ENCODE measurements around the gene KIF26B. TPM values are rescaled to one million over a fixed set of nuclear protein-coding genes. Genes with fewer than 3 reads are reported as not detected.

Gene KIF26B
- total and polyA plus RNA-seq, 2 experiments from 2014 or later, result 2.5 to 8.0 TPM

DNA sequence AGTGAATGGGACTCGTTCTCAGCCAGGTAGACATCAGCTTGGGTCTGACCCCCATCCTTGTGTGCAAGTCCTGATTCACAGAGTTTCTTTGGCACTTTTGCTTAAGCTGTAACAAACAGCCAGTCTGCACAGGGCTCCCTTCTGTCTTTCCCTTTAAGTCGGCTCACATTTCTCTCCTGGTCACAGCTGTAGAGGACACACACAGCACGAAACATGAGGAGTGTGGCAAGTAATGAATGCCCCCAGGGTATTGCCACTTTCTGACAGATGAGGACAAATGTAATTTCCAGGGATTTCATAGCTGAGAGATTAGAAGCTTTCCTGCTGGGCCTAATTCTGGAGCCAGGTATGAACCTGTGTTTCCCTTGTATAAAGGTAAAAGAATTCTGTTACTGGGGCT, 423.5 kb downstream of the KIF26B start:
- TF ChIP-seq EZH2phosphoT487 (IDR thresholded peaks at IDR 0.05; ENCODE audit: insufficient read depth, low read depth) (no peak), EZH2 (IDR thresholded peaks at IDR 0.05; ENCODE audit: insufficient read depth, poor library complexity, severe bottlenecking) (no peak)
- Histone ChIP-seq H3K9me2 (ENCODE audit: insufficient read depth) (no peaks in the 10 kb centered on the region), H3K4me1 (ENCODE audit: insufficient read depth) (peaks cover 17% of the 10 kb centered on the region), H3K79me2 (ENCODE audit: insufficient read depth) (no peaks in the 10 kb centered on the region), H3K9ac (no peak overlapping the region), H3K4me2 (ENCODE audit: unreplicated experiment) (no peak overlapping the region), H3K9me3 (ENCODE audit: low read depth) (no peaks in the 10 kb centered on the region), H3F3A (ENCODE audit: insufficient read depth) (no peaks in the 10 kb centered on the region), H3K27me3 (replicated peaks; ENCODE audit: insufficient read depth) (no peaks in the 10 kb centered on the region), H3K27ac (no peak overlapping the region), H4K20me1 (ENCODE audit: insufficient read depth) (no peaks in the 10 kb centered on the region), H3K36me3 (ENCODE audit: low read depth) (no peaks in the 10 kb centered on the region), H3K4me3 (no peak overlapping the region), H2AFZ (no peak overlapping the region)
- 58 to 64% methylated on average over 3 of the region's 3 CpGs for WGBS, 2 experiments (ENCODE audit: low coverage in 1 of 2, low lambda C conversion rate in 2 of 2, missing lambda C conversion rate in 2 of 2)
- DNase-seq, result no peak
- in situ Hi-C loops (cut with MboI), result no loop called here

DNA sequence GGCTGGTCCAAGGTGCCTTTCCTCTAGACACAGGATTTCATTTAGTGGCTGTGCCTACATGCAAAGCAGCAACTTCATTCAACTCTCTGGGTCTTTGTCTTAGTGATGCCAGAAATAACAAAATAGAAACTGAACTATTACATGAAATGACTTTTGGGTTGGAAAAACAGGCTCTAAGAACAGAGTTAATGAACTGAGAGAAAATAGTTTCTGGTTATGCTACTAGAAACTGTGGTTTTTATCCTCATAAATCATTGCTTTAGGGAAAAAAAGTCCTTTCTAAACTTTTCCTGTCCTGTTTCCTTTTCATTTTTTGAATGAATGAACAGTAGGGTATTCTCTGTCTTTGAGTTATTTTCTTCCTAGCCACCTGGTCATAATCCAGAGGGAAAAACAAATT, 424.0 kb downstream of the KIF26B start:
- no peaks in the 10 kb centered on the region for H4K20me1 ChIP-seq (ENCODE audit: insufficient read depth)
- no peak overlapping the region for H3K9ac ChIP-seq
- no peaks in the 10 kb centered on the region for H3K9me3 ChIP-seq (ENCODE audit: low read depth)
- H3K4me2 ChIP-seq (ENCODE audit: unreplicated experiment), result no peak overlapping the region
- H3K27ac ChIP-seq, result no peak overlapping the region
- no peak for DNase-seq
- no peaks in the 10 kb centered on the region for H3K36me3 ChIP-seq (ENCODE audit: low read depth)
- TF ChIP-seq EZH2 (IDR thresholded peaks at IDR 0.05; ENCODE audit: insufficient read depth, poor library complexity, severe bottlenecking) (no peak), EZH2phosphoT487 (IDR thresholded peaks at IDR 0.05; ENCODE audit: insufficient read depth, low read depth) (no peak)
- no peaks in the 10 kb centered on the region for H3K9me2 ChIP-seq (ENCODE audit: insufficient read depth)
- in situ Hi-C loops (cut with MboI), result no loop called here
- no peaks in the 10 kb centered on the region for H3F3A ChIP-seq (ENCODE audit: insufficient read depth)
- no peak overlapping the region for H2AFZ ChIP-seq
- no peaks in the 10 kb centered on the region for H3K79me2 ChIP-seq (ENCODE audit: insufficient read depth)
- no peak overlapping the region for H3K4me3 ChIP-seq
- H3K27me3 ChIP-seq (replicated peaks; ENCODE audit: insufficient read depth), result no peaks in the 10 kb centered on the region
- peaks cover 18% of the 10 kb centered on the region for H3K4me1 ChIP-seq (ENCODE audit: insufficient read depth)

DNA sequence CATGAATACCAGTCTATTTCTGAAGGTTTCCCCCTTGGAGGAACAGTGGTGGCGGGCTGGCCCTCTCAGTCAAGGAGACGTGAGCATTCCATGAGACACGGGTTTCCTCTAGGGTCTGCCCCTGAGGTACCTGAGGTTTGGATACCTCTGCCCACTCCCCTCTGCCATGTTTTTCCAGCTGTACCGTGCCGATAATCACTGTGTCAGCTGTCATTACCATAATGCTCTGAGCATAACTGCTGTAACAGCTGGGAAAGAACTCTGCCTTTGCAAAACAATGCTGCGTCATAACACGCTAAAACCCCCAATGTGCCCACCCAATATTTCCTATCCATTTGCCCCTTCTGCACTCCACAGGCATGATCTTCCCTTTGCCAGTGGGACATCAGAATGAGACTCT, 425.1 kb downstream of the KIF26B start:
- Histone ChIP-seq H2AFZ (no peak overlapping the region), H3K79me2 (ENCODE audit: insufficient read depth) (no peaks in the 10 kb centered on the region), H3K9ac (no peak overlapping the region), H3K36me3 (ENCODE audit: low read depth) (no peaks in the 10 kb centered on the region), H3F3A (ENCODE audit: insufficient read depth) (no peaks in the 10 kb centered on the region), H3K9me2 (ENCODE audit: insufficient read depth) (no peaks in the 10 kb centered on the region), H4K20me1 (ENCODE audit: insufficient read depth) (no peaks in the 10 kb centered on the region), H3K9me3 (ENCODE audit: low read depth) (no peaks in the 10 kb centered on the region), H3K4me1 (ENCODE audit: insufficient read depth) (peaks cover 22% of the 10 kb centered on the region), H3K4me3 (no peak overlapping the region), H3K27ac (no peak overlapping the region), H3K4me2 (ENCODE audit: unreplicated experiment) (no peak overlapping the region), H3K27me3 (replicated peaks; ENCODE audit: insufficient read depth) (no peaks in the 10 kb centered on the region)
- in situ Hi-C loops (cut with MboI), result no loop called here
- DNase-seq, result no peak
- 83 to 89% methylated on average over 7 of the region's 7 CpGs for WGBS, 2 experiments (ENCODE audit: low coverage in 1 of 2, low lambda C conversion rate in 2 of 2, missing lambda C conversion rate in 2 of 2)
- TF ChIP-seq EZH2 (IDR thresholded peaks at IDR 0.05; ENCODE audit: insufficient read depth, poor library complexity, severe bottlenecking), result no peak
- no peak for TF ChIP-seq EZH2phosphoT487 (IDR thresholded peaks at IDR 0.05; ENCODE audit: insufficient read depth, low read depth)

DNA sequence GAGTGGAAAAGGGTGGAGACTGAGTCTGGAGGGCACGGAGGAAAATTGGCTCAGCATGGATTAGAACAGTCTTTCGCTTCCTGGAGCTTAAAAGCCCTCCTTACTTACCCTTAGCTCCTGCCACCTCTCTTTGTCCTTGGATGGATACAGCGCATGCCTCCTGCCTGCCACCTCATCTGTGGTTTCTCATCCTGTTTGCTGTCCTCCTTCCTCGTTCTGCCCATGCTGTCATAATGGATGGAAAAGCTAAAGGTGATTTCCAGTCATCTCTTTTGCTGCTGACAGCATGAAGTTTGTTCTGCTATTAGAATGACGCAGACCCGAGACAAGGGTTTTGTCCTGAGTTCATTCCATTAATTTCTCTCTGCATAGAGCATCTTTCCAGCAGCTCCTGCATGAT, 425.9 kb downstream of the KIF26B start:
- Histone ChIP-seq H3K27me3 (replicated peaks; ENCODE audit: insufficient read depth) (no peaks in the 10 kb centered on the region), H3K79me2 (ENCODE audit: insufficient read depth) (no peaks in the 10 kb centered on the region), H3K36me3 (ENCODE audit: low read depth) (no peaks in the 10 kb centered on the region), H3F3A (ENCODE audit: insufficient read depth) (peaks cover 3% of the 10 kb centered on the region; the same call in 1 of the 2 replicates), H3K4me2 (ENCODE audit: unreplicated experiment) (no peak overlapping the region), H3K9ac (no peak overlapping the region), H3K27ac (no peak overlapping the region), H2AFZ (no peak overlapping the region), H3K9me3 (ENCODE audit: low read depth) (no peaks in the 10 kb centered on the region), H4K20me1 (ENCODE audit: insufficient read depth) (no peaks in the 10 kb centered on the region), H3K9me2 (ENCODE audit: insufficient read depth) (no peaks in the 10 kb centered on the region), H3K4me3 (no peak overlapping the region), H3K4me1 (ENCODE audit: insufficient read depth) (peaks cover 22% of the 10 kb centered on the region)
- DNase-seq, result no peak
- TF ChIP-seq EZH2phosphoT487 (IDR thresholded peaks at IDR 0.05; ENCODE audit: insufficient read depth, low read depth) (no peak), EZH2 (IDR thresholded peaks at IDR 0.05; ENCODE audit: insufficient read depth, poor library complexity, severe bottlenecking) (no peak)
- 66 to 77% methylated on average over 6 of the region's 6 CpGs for WGBS, 2 experiments (ENCODE audit: low coverage in 1 of 2, low lambda C conversion rate in 2 of 2, missing lambda C conversion rate in 2 of 2)
- in situ Hi-C loops (cut with MboI), result no loop called here

DNA sequence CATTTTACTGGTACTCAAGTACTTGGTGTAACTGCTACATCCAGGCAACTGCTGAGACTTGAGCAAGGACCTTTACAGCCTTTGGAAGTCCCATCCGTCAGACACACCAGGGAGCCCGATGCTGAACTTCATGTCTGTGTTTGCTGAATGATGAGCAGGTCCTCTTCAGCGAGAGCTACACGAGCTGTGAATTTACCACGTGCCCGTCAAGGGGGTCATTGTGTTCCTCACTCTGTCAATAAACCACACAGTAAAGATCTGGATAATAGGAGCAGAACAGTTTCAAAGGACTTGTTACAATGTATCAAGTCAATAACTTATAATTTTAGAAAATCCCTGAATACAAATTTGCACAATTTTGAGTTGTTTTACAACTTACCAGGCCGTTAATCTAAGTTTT, 427.2 kb downstream of the KIF26B start:
- Histone ChIP-seq H3F3A (ENCODE audit: insufficient read depth) (peaks cover 9% of the 10 kb centered on the region; the same call in 1 of the 2 replicates), H3K9ac (no peak overlapping the region), H4K20me1 (ENCODE audit: insufficient read depth) (no peaks in the 10 kb centered on the region), H3K4me3 (no peak overlapping the region), H3K4me1 (ENCODE audit: insufficient read depth) (peaks cover 14% of the 10 kb centered on the region; the same call in 1 of the 2 replicates), H3K9me2 (ENCODE audit: insufficient read depth) (no peaks in the 10 kb centered on the region), H3K79me2 (ENCODE audit: insufficient read depth) (no peaks in the 10 kb centered on the region), H3K4me2 (ENCODE audit: unreplicated experiment) (no peak overlapping the region), H3K27me3 (replicated peaks; ENCODE audit: insufficient read depth) (no peaks in the 10 kb centered on the region), H3K27ac (no peak overlapping the region), H3K9me3 (ENCODE audit: low read depth) (no peaks in the 10 kb centered on the region), H2AFZ (no peak overlapping the region), H3K36me3 (ENCODE audit: low read depth) (no peaks in the 10 kb centered on the region)
- no peak for DNase-seq
- no peak for TF ChIP-seq EZH2 (IDR thresholded peaks at IDR 0.05; ENCODE audit: insufficient read depth, poor library complexity, severe bottlenecking)
- TF ChIP-seq EZH2phosphoT487 (IDR thresholded peaks at IDR 0.05; ENCODE audit: insufficient read depth, low read depth), result no peak
- in situ Hi-C loops (cut with MboI), result no loop called here
- WGBS, 2 experiments (ENCODE audit: low coverage in 1 of 2, low lambda C conversion rate in 2 of 2, missing lambda C conversion rate in 2 of 2), result 69 to 71% methylated on average over 7 of the region's 7 CpGs

Measured in GM23248 (cell line).